ENCODE results near the gene TRPM7.

TRPM7 gene

GRCh38 chr15:50562735-50563640, 123.6 kb downstream of the TRPM7 start:
- DNase-seq (ENCODE audit: low spot score), result no peak

GRCh38 chr15:50558012-50558411, 128.6 kb downstream of the TRPM7 start:
- no peak for DNase-seq (ENCODE audit: low spot score)

- DNase-seq (ENCODE audit: low spot score), result no peak
These were observed 129.8 kb downstream of the TRPM7 start for GRCh38 chr15:50556642-50557371.

GRCh38 chr15:50552238-50552637, 134.4 kb downstream of the TRPM7 start:
- DNase-seq (ENCODE audit: low spot score), result no peak

- no peak for DNase-seq (ENCODE audit: low spot score)
These were observed 137.3 kb downstream of the TRPM7 start for GRCh38 chr15:50549326-50549725.

DNA sequence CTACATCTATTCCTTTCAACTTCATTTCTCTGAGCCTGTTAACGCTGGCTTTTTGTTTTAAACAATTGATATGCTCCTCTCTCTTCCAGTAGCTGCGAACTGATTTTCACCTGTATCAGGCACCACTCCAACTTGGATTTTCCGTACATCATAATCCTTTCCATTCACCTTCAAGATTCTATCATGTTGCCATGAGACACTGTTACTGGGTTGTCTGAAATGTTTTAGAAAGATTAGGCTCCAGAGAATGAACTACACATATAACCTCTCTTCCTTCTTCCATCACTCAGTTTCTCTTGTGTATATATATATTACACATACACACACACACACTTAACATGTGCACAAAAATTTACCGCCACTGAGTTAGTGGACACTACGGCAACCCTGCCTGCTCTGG, 140.0 kb downstream of the TRPM7 start, which contains the start of gene USP50:
TSS of gene USP50 (minus strand) at position 101 of the 400 bp plus-strand sequence. CDS start 141 bp downstream, outside the sequence.
- DNase-seq (ENCODE audit: low spot score), result no peak

- DNase-seq (ENCODE audit: low spot score), result no peak
These were observed 142.2 kb downstream of the TRPM7 start for GRCh38 chr15:50544368-50544767.

GRCh38 chr15:50543556-50543955, 143.0 kb downstream of the TRPM7 start:
- no peak for DNase-seq (ENCODE audit: low spot score)

DNA sequence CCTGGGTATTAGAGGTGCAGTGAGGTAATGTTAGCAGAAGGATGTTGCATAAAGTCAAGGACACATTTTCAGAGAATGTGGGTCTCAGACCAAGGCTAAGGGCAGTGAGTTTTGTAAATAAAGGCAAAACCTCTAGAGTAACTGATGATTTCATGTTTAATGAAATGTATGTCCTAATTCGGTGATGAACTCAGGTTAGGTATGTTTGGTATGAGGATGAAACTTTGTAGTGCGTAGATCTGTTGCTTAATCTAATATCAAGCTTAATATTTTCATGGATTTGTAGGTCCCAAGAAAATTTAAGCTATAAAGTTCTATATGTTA, 143.7 kb downstream of the TRPM7 start:
- DNase-seq (ENCODE audit: low spot score), result no peak

DNA sequence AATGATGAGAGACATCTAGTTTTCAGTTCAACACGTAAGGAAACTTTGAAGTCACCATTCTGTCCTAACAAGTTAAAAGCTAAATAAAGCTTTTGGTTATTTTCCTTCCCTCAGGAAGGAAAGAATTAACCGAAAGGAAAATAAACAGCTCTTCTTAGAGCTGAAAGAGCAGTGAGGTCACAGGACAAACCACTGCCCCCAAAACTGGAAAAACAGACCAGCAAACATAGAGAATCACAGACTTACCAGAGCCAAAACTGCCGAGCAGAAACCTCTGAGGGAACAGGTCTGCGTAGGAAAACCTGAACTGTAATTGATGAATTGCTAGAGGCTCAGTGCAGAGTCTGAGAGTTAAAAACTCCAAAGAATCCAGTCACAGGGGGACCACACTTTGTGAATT, 154.8 kb downstream of the TRPM7 start:
- DNase-seq (ENCODE audit: low spot score), result no peak

DNA sequence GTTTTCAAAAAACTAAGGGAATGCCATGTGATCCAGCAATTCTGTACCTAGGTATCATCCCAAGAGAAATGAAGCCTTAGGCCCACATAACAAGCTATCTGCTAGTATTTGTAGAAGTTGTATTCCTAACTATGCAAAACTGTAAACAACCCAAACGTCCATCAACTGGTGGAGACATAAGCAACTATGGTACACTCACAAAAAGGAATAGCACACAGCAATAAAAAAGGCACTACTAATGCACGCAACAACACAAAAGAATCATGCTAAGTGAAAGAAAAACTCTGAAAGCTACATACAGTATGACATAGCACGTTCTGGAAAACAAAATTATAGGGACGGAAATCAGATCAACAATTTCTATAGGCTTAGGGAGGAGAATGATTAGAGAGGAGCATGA, 155.4 kb downstream of the TRPM7 start:
- DNase-seq (ENCODE audit: low spot score), result no peak

DNA sequence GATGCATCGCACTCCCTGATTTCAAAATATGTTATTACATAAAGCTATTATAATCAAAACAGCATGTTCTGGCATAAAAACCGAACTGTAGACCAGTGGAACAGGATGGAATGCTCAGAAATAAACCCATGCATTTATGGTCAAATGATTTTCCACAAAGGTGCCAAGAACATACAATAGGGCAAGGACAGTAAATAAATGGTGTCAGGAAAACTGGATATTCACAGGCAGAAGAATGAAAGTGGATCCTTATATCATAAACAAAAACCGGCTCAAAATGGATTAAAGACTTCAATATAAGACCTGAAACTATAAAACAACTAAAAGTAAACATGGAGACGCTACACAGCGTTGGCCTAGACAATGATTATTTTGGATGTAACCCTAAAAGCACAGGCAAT, 162.7 kb downstream of the TRPM7 start:
- no peak for DNase-seq (ENCODE audit: low spot score)

DNA sequence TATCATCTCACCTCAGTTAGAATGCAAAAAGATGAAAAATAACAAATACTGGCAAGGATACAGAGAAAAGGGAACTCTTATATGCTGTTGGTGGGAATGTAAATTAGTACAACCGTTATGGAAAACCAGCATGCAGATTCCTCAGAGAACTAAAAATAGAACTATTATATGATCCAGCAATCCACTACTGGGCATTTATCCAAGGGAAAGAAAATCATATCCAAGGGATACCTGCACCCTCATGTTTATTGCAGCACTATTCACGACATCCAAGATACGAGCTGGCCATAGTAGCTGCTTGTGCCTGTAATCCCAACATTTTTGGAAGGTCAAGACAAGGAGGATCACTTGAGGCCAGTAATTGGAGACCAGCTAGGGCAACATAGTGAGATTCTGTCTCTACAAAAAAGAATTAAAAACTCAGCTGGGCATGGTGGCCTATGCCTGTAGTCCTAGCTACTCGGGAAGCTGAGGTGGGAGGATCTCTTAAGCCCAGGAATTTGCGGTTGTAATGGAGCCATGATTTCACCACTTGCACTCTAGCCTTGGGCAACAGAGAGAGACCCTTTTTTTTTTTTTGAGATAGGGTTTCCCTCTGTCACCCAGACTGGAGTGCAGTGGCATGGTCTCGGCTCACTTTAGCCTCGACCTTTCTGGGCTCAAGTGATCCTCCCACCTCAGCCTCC, 166.7 kb downstream of the TRPM7 start:
- DNase-seq (ENCODE audit: low spot score), result no peak

GRCh38 chr15:50513001-50513400, 173.6 kb downstream of the TRPM7 start:
- no peak for DNase-seq (ENCODE audit: low spot score)
